GM13977 (cell line): ENCODE results near the gene MTHFD2L.

ENCODE experiments used
- DNase-seq: peaks from one replicate; pipeline ENCODE4 v3.0.0; 2012; ENCODE audit warnings: low spot score
- in situ Hi-C: fragments of 300-500 bp; cut with MboI; formaldehyde crosslinking; loops from one replicate; pipeline ENCODE4 v1.12.0; 2022; ENCODE audit warnings: low sequenced_read_pairs, low pct_unique_long_range_greater_than_20kb, mixed read lengths, inconsistent platforms; ENCODE audit not compliant: unreplicated experiment
- TF ChIP-seq, protein P1 (sequence below): IDR thresholded peaks from 2 replicates; pipeline ENCODE4 v1.5.1; 2012; ENCODE audit warnings: mild to moderate bottlenecking, control low read depth; ENCODE audit not compliant: insufficient read depth; ENCODE audit errors: extremely low read depth, missing control alignments

Gene MTHFD2L

DNA sequence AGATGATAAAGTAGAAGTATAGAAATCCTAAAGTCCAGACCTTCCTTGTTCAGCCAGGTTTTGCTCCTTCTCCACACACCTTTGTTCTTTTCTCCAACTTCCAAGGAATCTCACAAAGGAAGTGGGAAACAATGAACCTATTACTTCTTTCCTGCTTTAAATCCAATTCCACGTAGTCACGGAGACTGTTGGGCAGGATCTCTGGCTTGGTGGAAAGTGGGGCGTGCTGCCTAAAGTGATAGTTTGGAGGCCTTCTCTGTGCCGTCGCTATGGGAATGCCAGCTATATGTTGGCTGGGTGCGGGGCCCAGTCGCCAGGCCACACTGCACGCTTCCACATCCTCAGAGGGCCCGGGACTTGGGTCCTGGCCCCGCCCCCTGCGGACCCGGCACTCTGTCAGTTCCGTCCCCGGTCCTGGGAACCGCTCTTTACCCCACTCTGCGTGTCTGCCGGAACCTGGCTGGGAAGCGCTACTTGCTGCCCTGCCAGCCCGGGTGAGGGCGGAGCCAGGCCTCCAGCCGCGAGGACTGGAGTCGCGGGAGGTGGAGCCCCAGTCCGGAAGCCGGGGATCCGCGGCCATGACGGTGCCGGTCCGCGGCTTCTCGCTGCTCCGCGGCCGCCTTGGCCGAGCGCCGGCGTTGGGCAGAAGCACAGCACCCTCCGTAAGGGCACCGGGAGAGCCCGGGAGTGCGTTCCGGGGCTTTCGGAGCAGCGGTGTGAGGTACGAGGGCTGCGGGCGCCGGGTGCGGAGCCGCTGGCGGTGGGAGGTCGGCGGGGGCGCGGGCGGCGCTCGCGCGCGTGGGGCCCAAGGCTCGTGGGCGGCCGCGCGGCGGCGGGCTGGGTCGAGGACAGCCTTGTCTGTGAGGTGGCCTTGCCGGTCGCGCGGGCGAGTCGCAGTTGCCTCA, at the start of gene MTHFD2L:
Gene MTHFD2L, plus strand, starts transcription at position 558 of the 905 bp plus-strand sequence. Its CDS starts 21 bp downstream, at position 579.
- TF ChIP-seq, protein P1, sequence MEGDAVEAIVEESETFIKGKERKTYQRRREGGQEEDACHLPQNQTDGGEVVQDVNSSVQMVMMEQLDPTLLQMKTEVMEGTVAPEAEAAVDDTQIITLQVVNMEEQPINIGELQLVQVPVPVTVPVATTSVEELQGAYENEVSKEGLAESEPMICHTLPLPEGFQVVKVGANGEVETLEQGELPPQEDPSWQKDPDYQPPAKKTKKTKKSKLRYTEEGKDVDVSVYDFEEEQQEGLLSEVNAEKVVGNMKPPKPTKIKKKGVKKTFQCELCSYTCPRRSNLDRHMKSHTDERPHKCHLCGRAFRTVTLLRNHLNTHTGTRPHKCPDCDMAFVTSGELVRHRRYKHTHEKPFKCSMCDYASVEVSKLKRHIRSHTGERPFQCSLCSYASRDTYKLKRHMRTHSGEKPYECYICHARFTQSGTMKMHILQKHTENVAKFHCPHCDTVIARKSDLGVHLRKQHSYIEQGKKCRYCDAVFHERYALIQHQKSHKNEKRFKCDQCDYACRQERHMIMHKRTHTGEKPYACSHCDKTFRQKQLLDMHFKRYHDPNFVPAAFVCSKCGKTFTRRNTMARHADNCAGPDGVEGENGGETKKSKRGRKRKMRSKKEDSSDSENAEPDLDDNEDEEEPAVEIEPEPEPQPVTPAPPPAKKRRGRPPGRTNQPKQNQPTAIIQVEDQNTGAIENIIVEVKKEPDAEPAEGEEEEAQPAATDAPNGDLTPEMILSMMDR, result no peak
- DNase-seq, result peak; percentile 94
- in situ Hi-C loops, result no loop called here

DNA sequence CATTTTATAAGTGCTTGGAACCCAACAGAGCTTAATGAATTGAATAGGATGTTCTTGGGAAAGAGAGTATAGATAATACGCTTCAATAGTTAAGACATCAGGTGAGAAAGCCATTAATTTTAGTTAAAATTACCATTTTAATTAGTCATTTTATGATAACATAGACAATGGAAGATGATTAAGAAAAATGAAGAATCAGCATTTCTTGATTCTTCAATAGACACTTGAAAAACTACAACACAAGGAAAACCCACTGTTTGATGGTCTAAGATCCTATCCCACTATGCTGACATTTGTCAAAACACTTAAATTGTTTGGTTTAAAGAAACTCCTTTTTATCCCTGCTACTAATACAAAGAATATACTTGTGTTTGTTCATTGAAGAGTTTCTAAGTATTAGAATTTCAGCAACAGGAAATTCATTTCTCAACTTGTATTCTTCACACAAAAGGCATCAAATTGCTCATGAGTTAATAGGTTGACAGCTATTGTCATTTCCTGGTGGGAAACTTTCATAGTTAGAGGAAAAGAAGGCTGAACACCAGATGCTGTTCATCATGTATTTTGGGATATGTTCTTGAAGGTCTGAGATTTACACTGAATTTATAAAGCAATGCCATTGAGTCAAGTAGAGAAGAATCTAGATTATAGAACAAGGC, 49.3 kb upstream of the MTHFD2L start:
- DNase-seq, result no peak
- TF ChIP-seq, protein P1, result no peak
- in situ Hi-C loops, result no loop called here

DNA sequence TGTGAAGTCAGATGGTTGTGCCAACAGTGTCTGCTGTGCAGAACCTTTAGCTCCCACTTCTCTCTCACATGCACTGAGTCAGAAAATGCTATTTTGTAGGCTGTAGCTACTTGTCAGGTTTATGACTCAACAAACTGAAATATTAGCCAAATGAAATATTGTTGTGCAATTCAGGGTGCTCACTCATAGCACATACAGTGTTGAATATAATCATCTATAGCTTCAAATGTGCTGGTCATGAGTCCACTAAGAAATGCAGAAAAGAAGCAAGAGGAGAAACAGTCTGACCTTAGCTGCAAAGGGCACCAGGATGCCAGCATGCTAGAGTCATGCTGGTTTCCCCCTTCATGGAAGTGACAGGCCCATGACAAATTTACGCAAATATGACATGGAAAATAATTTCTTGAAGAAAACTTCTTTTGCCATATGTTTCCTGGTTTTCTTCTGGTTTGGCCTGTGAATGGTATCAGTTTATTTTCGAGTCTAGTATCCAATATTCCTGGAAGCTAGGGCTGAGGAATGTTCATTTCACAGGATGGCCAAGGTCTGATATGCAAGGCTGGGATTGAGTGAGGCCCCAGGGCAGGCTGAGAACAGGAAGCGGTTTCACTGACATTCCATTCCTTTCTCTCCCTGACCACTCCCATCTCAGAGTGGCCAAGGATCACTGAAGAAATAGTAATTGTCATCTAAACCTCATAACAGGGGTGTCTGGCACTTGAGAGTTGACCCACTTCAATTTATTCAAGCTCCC, 48.6 kb upstream of the MTHFD2L start:
- TF ChIP-seq, protein P1, result no peak
- in situ Hi-C loops, result no loop called here
- DNase-seq, result no peak

DNA sequence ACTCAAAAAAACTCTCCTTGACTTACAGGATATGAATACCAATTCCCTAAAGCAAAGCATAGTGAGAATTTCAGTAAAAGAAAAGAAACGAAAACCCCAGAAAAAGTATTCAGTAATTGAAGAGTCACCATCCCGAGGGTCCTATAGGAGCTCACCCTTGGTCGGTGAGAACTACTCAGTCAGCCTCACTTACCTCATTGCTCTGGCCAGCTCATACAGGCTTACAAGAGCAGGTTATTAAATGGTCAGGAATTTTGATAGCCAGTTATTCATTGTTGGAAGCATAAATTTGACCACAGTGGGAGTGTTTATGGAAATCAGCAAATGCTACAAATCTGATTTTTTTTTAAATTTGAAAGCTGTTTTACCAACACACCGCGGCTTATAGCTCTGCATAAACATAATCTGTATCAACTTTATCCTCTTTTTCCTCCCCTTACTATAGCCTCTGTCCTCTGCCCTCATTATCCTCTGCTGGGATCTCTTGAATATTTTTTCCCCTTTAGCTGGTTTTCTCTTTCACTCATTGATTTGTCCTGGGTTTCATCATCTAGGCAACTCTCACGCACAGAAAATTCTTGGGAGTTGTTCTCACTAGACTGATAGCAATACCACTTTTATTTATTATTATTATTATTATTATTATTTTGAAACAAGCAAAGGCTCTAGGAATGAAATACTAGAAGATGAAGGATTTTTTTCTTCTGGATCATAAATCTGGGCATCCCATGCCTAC, 47.9 kb upstream of the MTHFD2L start:
- in situ Hi-C loops, result no loop called here
- no peak for DNase-seq

GRCh38 chr4:74110670-74111069, 47.2 kb upstream of the MTHFD2L start:
- TF ChIP-seq, protein P1, result no peak
- DNase-seq, result no peak
- in situ Hi-C loops, result no loop called here

More for the DNA sequence above, 47.9 kb upstream of the MTHFD2L start:
- TF ChIP-seq, protein P1, result no peak
